Mesothelial cell of epicardium (in vitro differentiated cells): ENCODE data around the gene ADAT3. TPM values are rescaled to one million over a fixed set of nuclear protein-coding genes. Genes with fewer than 3 reads are reported as not detected.
"Not testable (repeated sequence)": the region's sequence is repeated elsewhere in the genome, so short reads cannot be mapped to it uniquely, and the experiment has no call there.

Source experiments
- DNase-seq, 2 experiments: peaks; one replicate each; pipeline ENCODE4 v3.0.0; 2021; ENCODE audit warnings: low spot score in 2 of 2; ENCODE audit not compliant: unreplicated experiment in 2 of 2
- H3K27ac Mint-ChIP-seq: 2 replicates; pipeline ENCODE4 v1.8.0; 2021; ENCODE audit warnings: mixed read lengths
- H3K27me3 Mint-ChIP-seq: 2 replicates; pipeline ENCODE4 v1.8.0; 2021; ENCODE audit warnings: low read depth, mixed read lengths
- H3K36me3 Mint-ChIP-seq: 2 replicates; pipeline ENCODE4 v1.8.0; 2021; ENCODE audit warnings: mixed read lengths
- H3K4me1 Mint-ChIP-seq: 2 replicates; pipeline ENCODE4 v1.8.0; 2021; ENCODE audit warnings: mixed read lengths
- H3K4me3 Mint-ChIP-seq: 2 replicates; pipeline ENCODE4 v1.8.0; 2021; ENCODE audit warnings: mild to moderate bottlenecking, moderate library complexity, mixed read lengths
- H3K9me3 Mint-ChIP-seq: 2 replicates; pipeline ENCODE4 v1.8.0; 2021; ENCODE audit warnings: mixed read lengths
- total RNA-seq: library from RNA; stranded (reverse); gene quantifications from 3 replicates; pipeline ENCODE4 v1.2.1, GENCODE V29; 2021
- TF ChIP-seq, protein P1 (sequence below): fragments of 200-600 bp; sonication (generic); IDR thresholded peaks from one replicate; pipeline ENCODE4 v1.5.0; 2021; ENCODE audit warnings: antibody characterized with exemption; ENCODE audit not compliant: unreplicated experiment

Gene ADAT3
- total RNA-seq, 1 donor from 2014 or later = 15.5 TPM

- Mint-ChIP-seq H3K36me3 (no peaks in the 10 kb centered on the region), H3K4me1 (peaks cover 24% of the 10 kb centered on the region), H3K27me3 (no peaks in the 10 kb centered on the region), H3K4me3 (no peak overlapping the region), H3K9me3 (no peaks in the 10 kb centered on the region), H3K27ac (no peak overlapping the region)
- DNase-seq = no peak
- TF ChIP-seq, protein P1, sequence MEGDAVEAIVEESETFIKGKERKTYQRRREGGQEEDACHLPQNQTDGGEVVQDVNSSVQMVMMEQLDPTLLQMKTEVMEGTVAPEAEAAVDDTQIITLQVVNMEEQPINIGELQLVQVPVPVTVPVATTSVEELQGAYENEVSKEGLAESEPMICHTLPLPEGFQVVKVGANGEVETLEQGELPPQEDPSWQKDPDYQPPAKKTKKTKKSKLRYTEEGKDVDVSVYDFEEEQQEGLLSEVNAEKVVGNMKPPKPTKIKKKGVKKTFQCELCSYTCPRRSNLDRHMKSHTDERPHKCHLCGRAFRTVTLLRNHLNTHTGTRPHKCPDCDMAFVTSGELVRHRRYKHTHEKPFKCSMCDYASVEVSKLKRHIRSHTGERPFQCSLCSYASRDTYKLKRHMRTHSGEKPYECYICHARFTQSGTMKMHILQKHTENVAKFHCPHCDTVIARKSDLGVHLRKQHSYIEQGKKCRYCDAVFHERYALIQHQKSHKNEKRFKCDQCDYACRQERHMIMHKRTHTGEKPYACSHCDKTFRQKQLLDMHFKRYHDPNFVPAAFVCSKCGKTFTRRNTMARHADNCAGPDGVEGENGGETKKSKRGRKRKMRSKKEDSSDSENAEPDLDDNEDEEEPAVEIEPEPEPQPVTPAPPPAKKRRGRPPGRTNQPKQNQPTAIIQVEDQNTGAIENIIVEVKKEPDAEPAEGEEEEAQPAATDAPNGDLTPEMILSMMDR = no peak
Measured at GRCh38 chr19:1871630-1872029, 33.6 kb upstream of the ADAT3 start.

- no peaks in the 10 kb centered on the region for H3K36me3 Mint-ChIP-seq
- no peaks in the 10 kb centered on the region for H3K27me3 Mint-ChIP-seq
- no peak for DNase-seq
- TF ChIP-seq, protein P1 = no peak
- H3K4me3 Mint-ChIP-seq = no peak overlapping the region
- peak overlapping the region; percentile 95 for H3K27ac Mint-ChIP-seq
- H3K9me3 Mint-ChIP-seq = no peaks in the 10 kb centered on the region
- H3K4me1 Mint-ChIP-seq = peaks cover 24% of the 10 kb centered on the region
Measured at GRCh38 chr19:1872807-1873523, 32.2 kb upstream of the ADAT3 start.

DNA sequence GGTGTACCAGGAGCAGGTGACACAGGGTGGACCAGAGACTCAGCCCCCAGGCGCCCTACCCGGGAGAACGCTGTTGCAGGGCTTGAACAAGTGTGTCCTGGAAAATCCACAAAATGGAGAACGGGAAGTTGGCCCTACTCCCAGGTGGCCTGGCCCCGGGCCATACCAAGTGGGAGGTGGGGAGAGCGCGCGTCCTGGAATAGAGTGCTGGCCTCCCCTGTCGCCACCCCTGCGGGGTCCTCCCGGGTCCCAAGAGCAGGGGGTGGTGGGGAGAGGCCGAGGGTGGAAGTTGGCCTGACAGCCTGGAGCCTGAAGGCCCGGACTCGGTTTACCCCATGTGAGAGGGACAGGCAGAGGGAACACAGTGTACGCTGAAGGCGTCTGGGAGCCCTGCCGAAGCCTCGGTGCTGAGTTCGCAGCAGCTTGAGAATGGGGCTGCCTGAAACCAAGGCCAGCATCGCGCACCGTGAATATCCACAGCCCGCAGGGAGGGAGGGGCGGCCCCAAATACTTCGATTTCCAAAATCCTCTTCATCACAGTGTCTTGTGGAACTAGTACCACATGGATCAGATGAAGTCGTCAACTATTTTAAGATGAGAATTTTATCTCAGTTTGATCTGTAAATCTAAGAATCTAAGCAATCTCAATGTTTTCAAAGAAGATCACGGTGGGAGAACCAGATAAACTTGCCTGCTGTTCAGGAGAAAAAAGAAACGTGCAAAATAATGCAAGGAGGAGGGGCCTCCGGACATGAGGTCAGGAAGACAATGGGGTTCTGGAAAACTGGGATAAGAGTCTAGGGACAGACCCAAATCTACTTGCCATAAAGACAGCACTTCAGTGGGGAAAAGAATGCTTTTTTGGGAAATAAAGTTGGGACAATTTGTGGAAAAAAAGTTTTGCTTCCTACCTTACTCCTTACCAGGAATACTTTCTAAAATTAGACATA, 31.4 kb upstream of the ADAT3 start:
- Mint-ChIP-seq H3K4me3 (peak overlapping the region; percentile 99), H3K36me3 (no peaks in the 10 kb centered on the region), H3K27ac (peak overlapping the region; percentile 95), H3K27me3 (no peaks in the 10 kb centered on the region), H3K4me1 (peaks cover 24% of the 10 kb centered on the region), H3K9me3 (no peaks in the 10 kb centered on the region)
- TF ChIP-seq, protein P1 = no peak
- no peak for DNase-seq

- Mint-ChIP-seq H3K4me1 (peaks cover 24% of the 10 kb centered on the region), H3K9me3 (no peaks in the 10 kb centered on the region), H3K36me3 (no peaks in the 10 kb centered on the region), H3K4me3 (peak overlapping the region; percentile 99), H3K27me3 (no peaks in the 10 kb centered on the region), H3K27ac (peak overlapping the region; percentile 95)
- DNase-seq = no peak
- TF ChIP-seq, protein P1 = no peak
Measured at GRCh38 chr19:1874554-1875185, 30.5 kb upstream of the ADAT3 start.

- peaks cover 24% of the 10 kb centered on the region for H3K4me1 Mint-ChIP-seq
- H3K27me3 Mint-ChIP-seq, H3K36me3 Mint-ChIP-seq, DNase-seq, H3K9me3 Mint-ChIP-seq: not testable (repeated sequence)
- H3K27ac Mint-ChIP-seq = peak overlapping the region; percentile 95
- H3K4me3 Mint-ChIP-seq = peak overlapping the region; percentile 99
Measured at GRCh38 chr19:1875265-1875645, 29.9 kb upstream of the ADAT3 start.
